IMR-90 (cell line): ENCODE measurements around the gene TTC39B.

ENCODE experiments used
- CTCF ChIP-seq: conservative IDR thresholded peaks from 2 replicates; pipeline ENCODE4 v1.5.1; 2012; ENCODE audit warnings: mild to moderate bottlenecking, low read depth, low read length, improper control_type of control experiment
- ELK1 ChIP-seq: fragments of 150-350 bp; IDR thresholded peaks from 2 replicates; pipeline ENCODE4 v1.6.1; 2016; ENCODE audit warnings: low read depth, mild to moderate bottlenecking, low read length, moderate library complexity, borderline replicate concordance
- POLR2A ChIP-seq: IDR thresholded peaks from 2 replicates; pipeline ENCODE4 v1.6.1; 2012; ENCODE audit warnings: mild to moderate bottlenecking, low read depth, low read length
- RAD21 ChIP-seq: IDR thresholded peaks from 2 replicates; pipeline ENCODE4 v1.6.1; 2012; ENCODE audit warnings: low read length, improper control_type of control experiment

- TF ChIP-seq RAD21 (no peak), CTCF (no peak), POLR2A (no peak), ELK1 (no peak)
Measured at GRCh38 chr9:15289603-15290002, 17.4 kb downstream of the TTC39B start.
